ENCODE data around the gene FADS3.

The FADS3 gene

DNA sequence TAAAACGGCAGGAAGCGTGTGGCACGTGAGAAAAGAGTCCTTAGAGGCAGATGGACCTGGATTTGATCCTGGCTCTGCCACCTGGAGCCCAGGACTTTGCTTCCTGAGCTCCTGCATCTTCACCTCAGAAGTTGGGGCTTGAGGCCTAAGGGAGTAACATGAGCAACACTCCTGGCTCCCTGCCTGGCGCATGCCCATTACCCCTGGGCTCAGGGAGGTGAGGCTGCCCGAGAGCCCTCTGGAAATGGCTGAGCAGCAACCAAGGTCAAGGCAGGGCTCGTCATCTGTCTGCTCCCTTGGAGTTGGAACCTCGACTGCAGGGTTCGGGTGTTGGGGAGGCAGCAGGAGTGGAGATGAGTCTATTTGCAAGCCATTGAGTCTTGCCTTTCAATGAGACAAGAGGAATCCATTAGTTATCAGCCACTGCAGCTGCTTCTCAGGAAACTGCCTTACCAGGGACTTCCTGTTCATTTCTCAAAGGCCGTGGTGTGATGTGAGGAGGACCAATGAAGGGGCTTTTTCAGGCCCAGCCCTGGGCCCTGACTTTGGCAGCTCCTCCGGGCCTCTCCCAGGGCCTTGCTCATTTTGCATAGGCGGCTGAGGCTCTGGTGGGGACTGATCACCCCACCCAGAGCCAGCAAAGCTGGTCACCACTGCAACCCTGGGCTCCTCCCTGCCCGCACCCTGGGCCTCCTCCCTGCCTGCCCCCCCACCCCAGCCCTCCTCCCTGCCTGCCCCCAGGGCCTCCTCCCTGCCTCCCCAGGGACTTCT lies 56.9 kb downstream of the FADS3 start:
- no peak for DNase-seq (ENCODE audit: low read depth)

DNA sequence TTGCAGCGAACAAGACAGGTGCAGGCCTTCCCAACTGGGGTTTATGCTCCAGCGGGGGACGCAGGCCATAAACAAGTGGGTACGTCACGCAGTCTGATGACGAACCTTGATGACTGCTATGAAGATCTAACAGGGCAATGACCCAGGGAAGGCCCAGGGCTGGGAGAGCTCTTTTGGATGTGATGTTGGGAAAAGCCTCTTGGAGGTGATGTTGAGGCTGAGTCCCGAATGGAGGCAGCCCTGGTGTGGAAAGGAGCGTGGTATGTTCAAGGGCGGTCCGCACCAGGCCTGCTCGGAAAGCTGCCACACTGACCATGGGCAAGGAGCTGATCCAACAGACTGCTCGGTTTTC lies 57.4 kb downstream of the FADS3 start:
- no peak for DNase-seq (ENCODE audit: low read depth)

DNA sequence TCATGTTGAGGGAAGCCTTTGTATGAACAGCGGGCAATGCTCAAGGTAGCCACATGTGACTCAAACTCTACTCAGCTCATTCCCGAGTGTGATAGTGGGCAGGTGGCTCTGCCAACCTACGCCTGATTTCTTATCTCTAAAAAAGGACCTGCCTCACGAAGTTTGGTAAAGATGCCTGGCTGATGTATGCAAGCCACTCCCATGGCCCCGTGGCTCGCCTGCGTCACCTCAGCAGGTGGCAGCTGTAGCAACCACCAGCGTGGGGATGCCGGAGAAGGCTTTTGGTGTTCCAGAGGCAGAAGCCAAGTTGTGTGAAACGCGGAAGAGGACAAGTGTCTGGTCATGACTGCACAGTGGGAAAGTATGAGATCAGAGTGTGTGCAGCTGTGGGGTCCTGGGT lies 57.9 kb downstream of the FADS3 start:
- no peak for DNase-seq (ENCODE audit: low read depth)

DNA sequence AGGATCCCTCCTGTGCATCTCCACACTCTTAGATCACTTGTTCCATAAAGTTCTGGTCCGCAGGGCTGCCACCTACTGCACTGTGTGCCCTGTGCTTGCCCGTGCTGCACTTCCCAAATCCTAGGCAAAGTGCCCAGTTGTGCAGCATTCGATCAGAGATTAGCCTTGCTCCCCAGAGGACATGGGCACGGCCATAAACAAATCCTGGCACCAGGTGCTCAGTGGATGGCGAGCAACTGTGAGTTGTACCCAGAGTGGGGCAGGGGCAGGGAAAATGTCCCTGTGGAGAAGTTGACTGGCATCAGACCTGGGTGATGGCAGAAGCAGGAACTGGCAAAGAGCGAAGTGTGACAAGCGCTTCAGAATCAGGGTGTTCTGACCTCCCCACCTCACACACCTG lies 58.6 kb downstream of the FADS3 start:
- no peak for DNase-seq (ENCODE audit: low read depth)

DNA sequence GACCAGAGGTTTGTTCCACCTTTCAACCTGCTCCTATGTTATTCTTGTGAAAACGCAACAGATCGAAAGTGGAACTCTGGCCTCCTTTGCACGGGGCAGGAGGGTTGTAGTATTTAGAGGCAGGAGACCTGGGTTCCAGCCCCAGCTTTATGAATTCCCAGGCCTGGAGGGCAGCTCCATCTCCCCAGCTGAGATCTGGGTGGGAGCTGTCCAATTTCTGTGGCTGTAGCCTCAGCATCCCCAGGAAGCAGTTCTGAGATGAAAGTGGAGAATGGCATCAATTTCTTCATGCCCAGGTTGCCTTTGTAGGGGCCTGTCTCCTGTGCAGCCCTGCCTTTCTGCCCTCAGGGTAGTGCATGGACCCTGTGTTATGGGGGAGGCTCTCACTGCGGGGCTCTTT lies 59.1 kb downstream of the FADS3 start:
- DNase-seq (ENCODE audit: low read depth) = no peak

DNA sequence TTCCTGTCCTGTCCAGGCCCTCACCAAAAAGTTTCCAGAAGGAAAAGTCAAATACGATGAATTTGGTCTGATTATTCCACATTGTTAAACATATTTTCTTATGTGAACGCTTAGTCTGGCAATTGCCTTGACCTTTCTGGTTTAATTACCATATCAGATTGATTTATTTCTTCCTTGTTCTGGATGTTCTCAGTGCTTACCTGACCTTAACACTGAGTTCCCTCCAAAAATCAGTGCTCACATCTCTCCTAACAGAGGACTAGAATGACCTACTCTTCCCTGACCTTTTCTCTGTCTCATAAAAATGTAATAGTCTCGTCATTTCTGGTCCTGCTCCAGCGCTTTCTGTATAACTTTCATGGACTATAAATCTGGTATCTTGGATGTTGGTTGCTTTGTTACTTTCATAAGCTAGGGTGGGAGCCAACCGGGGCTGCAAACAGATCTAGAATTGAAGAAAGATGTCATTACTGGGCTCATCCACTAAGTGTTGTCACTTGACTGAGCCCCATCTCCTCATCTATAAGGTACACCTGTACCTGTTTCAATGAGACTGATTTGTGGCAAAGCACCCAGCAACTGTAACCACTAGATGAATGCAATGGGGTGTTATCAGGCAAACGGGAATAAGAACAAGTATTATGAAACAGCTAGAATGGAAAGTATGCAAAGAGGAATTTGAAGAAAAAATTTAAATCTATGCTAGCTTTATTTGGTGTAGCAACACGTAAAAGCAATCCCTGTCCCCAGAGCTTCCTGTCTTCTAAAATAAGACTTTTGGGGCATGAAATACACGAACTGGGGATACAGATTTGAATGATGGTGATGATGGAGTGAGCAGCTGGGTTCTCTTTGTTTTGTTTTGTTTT lies 60.9 kb downstream of the FADS3 start:
- no peak for DNase-seq (ENCODE audit: low read depth)

DNA sequence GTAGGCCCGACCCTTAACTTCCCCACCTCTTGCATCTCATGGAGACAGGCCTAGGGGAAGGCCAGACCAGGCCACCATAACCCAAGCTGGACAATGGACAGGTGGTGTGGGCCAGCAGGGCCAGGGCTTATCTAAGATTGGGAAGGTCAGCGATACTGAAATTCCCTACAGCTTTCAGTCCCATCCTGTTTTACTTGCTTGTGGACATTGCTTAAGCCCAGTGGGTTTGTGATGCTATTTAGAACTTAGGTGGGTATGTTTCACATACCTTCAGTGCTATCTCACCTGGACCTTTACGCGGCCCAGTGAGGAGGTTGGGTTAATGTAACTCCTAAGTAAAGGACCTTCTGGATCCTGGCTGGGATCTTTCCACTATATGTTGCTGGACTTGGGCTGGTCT lies 61.5 kb downstream of the FADS3 start:
- DNase-seq (ENCODE audit: low read depth) = no peak

DNA sequence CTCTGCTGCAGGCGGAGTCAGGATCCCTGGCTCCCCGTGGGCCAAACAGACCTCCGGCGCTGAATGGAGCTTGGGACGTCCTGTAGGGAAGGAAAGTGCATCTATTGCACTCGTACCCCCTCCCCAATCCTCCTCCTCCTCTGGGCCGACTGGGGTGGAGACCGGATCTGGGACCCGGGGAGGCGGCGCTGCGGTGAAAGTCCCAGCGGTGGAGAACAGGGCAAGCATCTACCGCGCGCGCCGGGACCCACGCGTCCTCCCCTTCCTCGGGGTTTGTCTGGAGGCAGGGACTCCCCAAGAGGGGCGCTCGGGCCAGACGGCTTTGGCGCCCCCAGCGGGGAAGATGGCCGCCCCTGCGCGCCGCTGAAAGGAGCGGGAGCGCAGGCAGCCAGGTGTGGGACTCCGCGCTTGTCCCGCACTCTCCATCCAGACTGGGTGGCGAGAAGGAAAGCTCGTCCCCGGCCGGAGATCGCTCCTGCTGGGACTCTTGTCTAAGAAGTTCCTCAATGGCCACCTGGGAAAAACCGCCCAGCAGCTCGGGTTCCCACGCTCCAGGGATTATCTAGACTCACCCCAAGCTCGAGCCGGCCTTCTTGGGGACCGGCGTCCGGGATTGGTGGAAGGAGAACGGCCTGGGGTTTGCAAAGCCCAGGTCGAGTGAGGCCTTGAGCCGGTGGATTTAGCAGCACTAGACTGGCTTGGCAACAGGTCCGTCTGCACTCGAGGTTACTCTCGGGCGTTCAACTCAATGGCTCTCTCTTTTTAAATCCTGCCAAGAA lies 62.5 kb downstream of the FADS3 start:
- DNase-seq (ENCODE audit: low read depth) = no peak

DNA sequence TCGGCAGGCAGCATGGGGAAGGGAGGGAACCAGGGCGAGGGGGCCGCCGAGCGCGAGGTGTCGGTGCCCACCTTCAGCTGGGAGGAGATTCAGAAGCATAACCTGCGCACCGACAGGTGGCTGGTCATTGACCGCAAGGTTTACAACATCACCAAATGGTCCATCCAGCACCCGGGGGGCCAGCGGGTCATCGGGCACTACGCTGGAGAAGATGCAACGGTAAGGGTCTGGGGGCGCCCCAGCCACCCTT lies 63.0 kb downstream of the FADS3 start:
- DNase-seq (ENCODE audit: low read depth) = no peak

DNA sequence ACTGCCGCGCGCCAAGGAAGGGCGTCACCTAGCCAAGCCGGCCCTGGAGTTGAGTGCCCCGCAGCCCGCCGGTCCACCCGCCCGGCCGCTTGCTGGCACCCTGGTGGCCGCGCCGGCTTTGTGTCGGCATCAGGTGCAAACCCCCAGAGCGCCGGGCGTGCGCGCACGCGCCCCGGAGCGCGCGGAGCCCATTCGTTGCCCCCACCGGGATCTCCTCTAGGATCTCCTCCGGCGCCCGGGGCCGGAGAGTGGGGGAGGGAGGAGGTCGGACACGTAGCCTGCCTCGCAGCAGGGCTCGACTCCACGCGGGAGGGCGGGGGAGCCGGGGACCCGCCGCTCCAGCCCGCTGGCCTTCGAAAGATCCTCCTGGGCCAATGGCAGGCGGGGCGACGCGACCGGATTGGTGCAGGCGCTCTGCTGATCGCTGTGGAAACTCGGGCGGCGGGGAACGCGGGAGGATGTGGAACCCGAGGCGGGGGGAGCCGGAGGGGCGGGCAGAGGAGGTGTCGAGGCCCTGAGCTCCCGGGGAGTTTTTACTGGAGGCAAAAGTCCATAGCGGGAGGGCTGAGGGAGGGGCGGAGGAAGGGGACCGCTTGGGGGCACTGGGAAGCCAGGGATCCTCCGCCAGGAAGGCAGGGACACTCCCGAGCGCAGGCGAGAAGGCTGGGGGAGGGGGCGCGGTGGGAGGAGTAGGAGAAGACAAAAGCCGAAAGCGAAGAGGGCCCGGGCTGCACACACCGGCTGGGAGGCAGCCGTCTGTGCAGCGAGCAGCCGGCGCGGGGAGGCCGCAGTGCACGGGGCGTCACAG lies 63.6 kb downstream of the FADS3 start, which contains the start of gene FADS2:
Gene FADS2, plus strand, starts transcription at position 730 of the 808 bp plus-strand sequence. CDS start 91 bp downstream, outside the sequence.
- DNase-seq (ENCODE audit: low read depth) = peak; percentile 33

DNA sequence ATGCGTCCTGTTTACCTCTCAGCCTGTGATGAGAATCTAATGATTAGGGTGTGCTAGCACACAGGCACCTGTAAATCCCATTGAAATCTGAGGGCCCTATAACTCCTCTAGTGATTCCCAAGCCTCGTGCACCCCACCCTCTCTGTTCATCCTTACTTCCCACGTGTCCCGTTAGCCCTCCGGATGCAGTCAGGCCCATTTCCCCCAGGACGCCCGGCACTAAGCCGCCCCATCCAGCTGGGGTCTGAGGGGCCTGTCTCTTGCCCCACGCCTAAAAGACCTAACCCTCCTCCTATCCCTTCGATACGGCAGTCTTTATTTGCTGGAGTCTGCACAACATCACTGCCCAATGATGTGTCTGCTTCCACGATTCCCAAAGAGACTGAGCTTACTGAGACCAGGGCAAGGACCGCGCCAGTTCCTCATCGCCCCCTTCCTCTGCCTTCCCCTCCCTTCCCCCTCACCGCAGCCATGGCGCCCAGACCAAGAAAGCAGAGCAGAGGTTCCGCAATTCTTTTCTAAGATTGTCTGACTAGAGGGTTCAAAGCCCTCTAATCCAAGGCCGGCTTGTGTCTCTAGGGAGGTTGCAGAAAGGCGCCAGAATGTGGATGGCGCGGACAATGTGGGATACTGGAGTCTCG lies 64.3 kb downstream of the FADS3 start:
- DNase-seq (ENCODE audit: low read depth) = no peak
